ENCODE measurements around the gene NLRP6.
A peak's percentile ranks its signal among the peaks of the same experiment; 100 is the strongest.

NLRP6 gene

DNA sequence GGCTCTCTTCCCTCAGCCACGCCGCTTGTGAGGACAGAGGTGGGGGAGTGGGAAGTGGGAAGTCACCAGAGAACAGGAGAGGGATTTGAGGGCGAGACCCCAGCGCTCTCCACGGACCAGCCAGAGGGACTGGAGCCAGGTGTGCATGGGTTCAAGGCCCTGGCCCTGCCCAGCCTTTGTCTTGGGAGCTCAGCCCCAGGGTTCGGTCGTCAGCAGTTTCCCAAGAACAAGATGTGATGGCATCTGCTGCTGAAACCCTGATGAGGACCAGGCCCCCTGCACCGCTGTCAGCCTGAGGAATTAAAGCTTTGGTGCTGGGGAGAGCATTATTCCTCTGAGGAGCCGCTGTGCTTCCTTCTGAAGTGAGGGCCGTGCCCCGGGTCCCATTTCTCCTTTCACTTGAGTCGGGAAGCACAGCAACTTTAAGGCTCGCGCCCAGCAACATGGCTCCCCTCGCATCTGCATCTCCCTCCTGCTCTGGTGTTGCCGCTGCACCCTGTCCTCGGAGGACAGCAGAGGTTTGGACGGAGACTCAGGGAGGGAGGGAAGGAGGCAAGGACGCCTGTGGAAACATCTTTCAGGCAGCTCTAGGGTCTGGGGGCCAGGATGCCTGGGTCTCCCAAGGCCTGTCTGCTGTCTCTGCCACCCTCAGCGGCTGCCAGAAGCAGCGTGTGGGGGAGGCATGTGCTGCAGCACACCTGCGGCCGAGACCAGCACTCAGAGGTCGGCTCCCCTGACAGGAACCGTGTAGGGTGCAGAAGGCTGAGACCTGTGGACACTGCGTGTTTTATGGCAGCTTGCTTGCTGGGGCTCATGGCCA lies 17.4 kb downstream of the NLRP6 start:
- Mint-ChIP-seq H3K4me1 (peaks cover 23% of the 10 kb centered on the region), H3K4me3 (no peak overlapping the region), H3K27ac (ENCODE audit: low read depth) (no peak overlapping the region), H3K27me3 (no peaks in the 10 kb centered on the region), H3K9me3 (no peaks in the 10 kb centered on the region), H3K36me3 (ENCODE audit: insufficient read depth) (peaks cover 16% of the 10 kb centered on the region)
- ATAC-seq (replicated peaks; ENCODE audit: extremely low read depth, poor library complexity, severe bottlenecking) = no peak
- DNase-seq (ENCODE audit: low spot score in 2 of 2) = no peak

DNA sequence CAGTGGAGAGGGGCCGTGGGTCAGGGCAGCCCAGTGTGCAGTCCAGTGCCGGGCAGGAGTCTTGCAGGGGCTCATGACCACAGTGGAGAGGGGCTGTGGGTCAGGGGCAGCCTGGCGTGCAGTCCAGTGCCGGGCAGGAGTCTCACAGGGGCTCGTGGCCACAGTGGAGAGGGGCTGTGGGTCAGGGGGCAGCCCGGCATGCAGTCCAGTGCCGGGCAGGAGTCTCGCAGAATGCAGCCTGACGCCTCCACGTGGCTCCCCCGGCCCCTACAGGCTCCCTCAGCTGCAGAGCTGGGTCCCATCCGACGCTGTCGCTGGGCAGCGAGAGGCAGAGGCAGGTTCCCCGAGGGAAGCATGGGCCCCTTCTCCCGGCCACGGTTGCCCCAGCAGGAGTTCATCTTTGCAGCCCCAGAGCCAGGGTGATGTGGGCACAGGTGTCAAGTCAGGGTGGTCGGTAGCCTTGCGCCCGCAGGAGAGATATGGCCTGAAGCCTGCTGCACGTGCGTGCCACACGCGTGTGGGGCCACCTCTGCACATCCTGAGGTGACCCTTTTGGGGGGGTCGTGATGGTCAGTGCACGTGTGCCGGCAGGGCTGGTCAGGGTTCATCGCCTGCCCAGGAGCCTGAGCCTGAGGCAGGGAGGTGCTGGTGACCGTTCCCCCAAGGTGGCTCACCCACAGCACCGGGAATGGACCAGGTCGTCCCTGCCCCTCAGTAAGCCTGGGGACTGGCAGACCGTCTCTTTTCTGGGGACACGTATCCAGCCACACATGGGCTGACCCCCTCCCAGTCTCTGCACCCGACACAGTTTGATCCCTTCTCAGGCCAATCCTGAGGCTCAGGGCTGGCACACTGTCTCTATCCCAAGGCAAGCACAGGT lies 18.2 kb downstream of the NLRP6 start:
- peaks cover 12% of the 10 kb centered on the region for H3K36me3 Mint-ChIP-seq (ENCODE audit: insufficient read depth)
- DNase-seq (ENCODE audit: low spot score in 2 of 2) (no peak), ATAC-seq (replicated peaks; ENCODE audit: extremely low read depth, poor library complexity, severe bottlenecking) (no peak)
- no peaks in the 10 kb centered on the region for H3K9me3 Mint-ChIP-seq
- H3K4me1 Mint-ChIP-seq = peaks cover 15% of the 10 kb centered on the region
- H3K27ac Mint-ChIP-seq (ENCODE audit: low read depth) = no peak overlapping the region
- no peak overlapping the region for H3K4me3 Mint-ChIP-seq
- H3K27me3 Mint-ChIP-seq = no peaks in the 10 kb centered on the region

DNA sequence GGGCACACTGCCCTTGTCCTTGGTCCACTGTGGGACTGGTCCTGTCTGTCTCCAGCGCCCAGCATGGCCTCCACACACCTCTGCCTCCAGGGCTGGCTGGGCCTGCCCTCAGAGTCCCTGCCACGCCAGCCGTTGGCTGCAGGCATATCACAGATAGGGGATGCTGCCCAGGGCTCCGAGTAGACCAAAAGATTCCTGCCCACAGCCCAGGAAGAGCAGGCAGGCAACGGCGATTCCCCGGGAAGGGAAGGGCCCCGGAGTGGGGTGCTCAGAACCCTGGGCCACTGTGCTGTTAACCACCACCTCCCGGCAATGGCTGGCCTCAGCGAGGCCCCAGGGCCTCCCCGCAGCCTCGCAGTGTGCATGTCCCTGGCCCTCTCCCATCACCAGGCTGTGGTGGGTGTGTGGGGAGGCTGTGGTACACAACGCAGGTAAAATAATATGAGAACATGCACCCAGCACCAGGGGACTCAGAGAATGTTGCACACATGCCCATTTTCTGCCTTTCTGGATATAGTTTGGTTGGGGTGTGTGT lies 18.9 kb downstream of the NLRP6 start:
- peak; percentile 29 for ATAC-seq (replicated peaks; ENCODE audit: extremely low read depth, poor library complexity, severe bottlenecking)
- H3K4me3 Mint-ChIP-seq = peak overlapping the region; percentile 63

GRCh38 chr11:297586-298405 lies 19.6 kb downstream of the NLRP6 start:
- Mint-ChIP-seq H3K4me1 (peaks cover 15% of the 10 kb centered on the region), H3K9me3 (no peaks in the 10 kb centered on the region), H3K4me3 (peak overlapping the region; percentile 63), H3K36me3 (ENCODE audit: insufficient read depth) (peaks cover 9% of the 10 kb centered on the region), H3K27me3 (no peaks in the 10 kb centered on the region), H3K27ac (ENCODE audit: low read depth) (peak overlapping the region; percentile 36)
- ATAC-seq (replicated peaks; ENCODE audit: extremely low read depth, poor library complexity, severe bottlenecking) (peak; percentile 57), DNase-seq (ENCODE audit: low spot score in 2 of 2) (no peak)

More for the DNA sequence above, 18.9 kb downstream of the NLRP6 start:
- Mint-ChIP-seq H3K27me3 (no peaks in the 10 kb centered on the region), H3K4me1 (peaks cover 13% of the 10 kb centered on the region), H3K27ac (ENCODE audit: low read depth) (peak overlapping the region; percentile 36), H3K9me3 (no peaks in the 10 kb centered on the region), H3K36me3 (ENCODE audit: insufficient read depth) (peaks cover 10% of the 10 kb centered on the region)
- no peak for DNase-seq (ENCODE audit: low spot score in 2 of 2)

DNA sequence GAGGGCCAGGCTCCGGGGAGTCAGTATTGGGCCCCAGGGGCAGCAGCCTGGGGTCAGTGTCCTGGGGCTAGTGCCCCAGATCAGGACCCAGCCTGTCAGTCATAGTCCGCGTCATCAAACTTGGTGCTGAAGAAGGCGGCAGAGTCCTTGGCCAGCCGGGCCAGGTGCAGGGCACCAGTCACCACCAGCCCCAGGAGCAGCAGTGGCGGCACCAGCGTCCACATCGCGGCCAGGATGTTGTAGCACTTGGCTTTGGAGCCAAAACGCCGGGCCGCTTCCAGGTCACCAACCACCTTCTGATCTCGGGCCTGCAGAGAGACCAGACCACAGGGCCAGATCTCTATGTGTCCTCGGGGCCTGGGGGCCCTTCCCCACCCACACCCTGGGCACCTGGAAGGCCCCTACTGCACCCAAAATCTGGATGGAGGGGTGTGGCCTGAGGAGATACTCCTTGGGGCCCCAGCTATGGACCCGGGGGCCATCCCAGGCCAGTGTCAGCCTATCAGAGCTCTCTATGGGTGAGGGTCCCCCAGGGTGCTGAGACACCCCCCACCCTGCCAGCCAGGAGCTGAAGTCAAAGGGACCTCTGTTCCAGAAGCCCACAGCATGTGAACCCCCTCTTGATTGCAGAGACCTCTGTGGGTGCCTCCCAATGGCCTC lies 20.3 kb downstream of the NLRP6 start:
- H3K36me3 Mint-ChIP-seq (ENCODE audit: insufficient read depth) = peaks cover 9% of the 10 kb centered on the region
- no peak for DNase-seq (ENCODE audit: low spot score in 2 of 2)
- H3K4me3 Mint-ChIP-seq = no peak overlapping the region
- ATAC-seq (replicated peaks; ENCODE audit: extremely low read depth, poor library complexity, severe bottlenecking) = no peak
- H3K27ac Mint-ChIP-seq (ENCODE audit: low read depth) = no peak overlapping the region
- H3K9me3 Mint-ChIP-seq = no peaks in the 10 kb centered on the region
- peaks cover 18% of the 10 kb centered on the region for H3K4me1 Mint-ChIP-seq
- H3K27me3 Mint-ChIP-seq = no peaks in the 10 kb centered on the region

- DNase-seq (ENCODE audit: low spot score in 2 of 2) (no peak), ATAC-seq (replicated peaks; ENCODE audit: extremely low read depth, poor library complexity, severe bottlenecking) (no peak)
- no peak within 1 kb of the TSS for H3K4me3 Mint-ChIP-seq
- peaks cover 18% of the 10 kb centered on the region for H3K4me1 Mint-ChIP-seq
- no peaks in the 10 kb centered on the region for H3K9me3 Mint-ChIP-seq
- H3K27me3 Mint-ChIP-seq = no peaks in the 10 kb centered on the region
- H3K36me3 Mint-ChIP-seq (ENCODE audit: insufficient read depth) = peaks cover 9% of the 10 kb centered on the region
- H3K27ac Mint-ChIP-seq (ENCODE audit: low read depth) = no peak within 1 kb of the TSS
Measured at GRCh38 chr11:299081-299891, 21.1 kb downstream of the NLRP6 start, which contains the start of gene IFITM5. IFITM5 (minus strand) TSS chr11:299526; CDS start chr11:299490, 36 bp downstream.

- Mint-ChIP-seq H3K4me3 (no peak overlapping the region), H3K27ac (ENCODE audit: low read depth) (no peak overlapping the region), H3K9me3 (no peaks in the 10 kb centered on the region), H3K27me3 (no peaks in the 10 kb centered on the region), H3K36me3 (ENCODE audit: insufficient read depth) (peaks cover 6% of the 10 kb centered on the region), H3K4me1 (peaks cover 18% of the 10 kb centered on the region)
- ATAC-seq (replicated peaks; ENCODE audit: extremely low read depth, poor library complexity, severe bottlenecking) (no peak), DNase-seq (ENCODE audit: low spot score in 2 of 2) (no peak)
Measured at GRCh38 chr11:299951-300735, 21.9 kb downstream of the NLRP6 start.

GRCh38 chr11:303363-303762 lies 25.2 kb downstream of the NLRP6 start:
- ATAC-seq (replicated peaks; ENCODE audit: extremely low read depth, poor library complexity, severe bottlenecking) (no peak), DNase-seq (ENCODE audit: low spot score in 2 of 2) (no peak)
- H3K9me3 Mint-ChIP-seq = no peaks in the 10 kb centered on the region
- H3K4me1 Mint-ChIP-seq = peaks cover 26% of the 10 kb centered on the region
- H3K36me3 Mint-ChIP-seq (ENCODE audit: insufficient read depth) = peaks cover 12% of the 10 kb centered on the region
- no peak overlapping the region for H3K4me3 Mint-ChIP-seq
- H3K27me3 Mint-ChIP-seq = no peaks in the 10 kb centered on the region
- H3K27ac Mint-ChIP-seq (ENCODE audit: low read depth) = no peak overlapping the region

DNA sequence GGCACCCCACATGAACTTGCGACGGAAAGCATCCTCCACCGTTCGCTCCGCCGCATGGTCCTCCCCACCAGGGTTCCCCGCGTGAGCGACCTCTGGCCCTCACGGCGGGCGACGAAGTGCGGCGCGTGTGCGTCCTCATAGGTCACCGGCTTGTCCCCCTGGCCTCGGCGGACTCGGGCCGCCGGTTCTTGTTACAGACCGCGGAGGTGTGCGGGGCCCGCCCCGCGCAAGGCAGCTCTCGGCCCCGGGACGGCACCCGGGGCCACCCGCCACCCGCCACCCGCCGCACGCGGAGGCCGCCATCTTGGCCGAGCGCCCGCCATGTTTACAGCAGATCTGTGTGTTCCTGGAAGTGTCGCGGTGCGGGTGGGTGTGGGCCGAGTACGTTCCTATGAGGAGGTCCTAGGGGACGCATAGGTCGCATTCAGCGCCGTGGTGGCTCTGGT lies 25.9 kb downstream of the NLRP6 start:
- no peaks in the 10 kb centered on the region for H3K27me3 Mint-ChIP-seq
- H3K9me3 Mint-ChIP-seq = no peaks in the 10 kb centered on the region

DNA sequence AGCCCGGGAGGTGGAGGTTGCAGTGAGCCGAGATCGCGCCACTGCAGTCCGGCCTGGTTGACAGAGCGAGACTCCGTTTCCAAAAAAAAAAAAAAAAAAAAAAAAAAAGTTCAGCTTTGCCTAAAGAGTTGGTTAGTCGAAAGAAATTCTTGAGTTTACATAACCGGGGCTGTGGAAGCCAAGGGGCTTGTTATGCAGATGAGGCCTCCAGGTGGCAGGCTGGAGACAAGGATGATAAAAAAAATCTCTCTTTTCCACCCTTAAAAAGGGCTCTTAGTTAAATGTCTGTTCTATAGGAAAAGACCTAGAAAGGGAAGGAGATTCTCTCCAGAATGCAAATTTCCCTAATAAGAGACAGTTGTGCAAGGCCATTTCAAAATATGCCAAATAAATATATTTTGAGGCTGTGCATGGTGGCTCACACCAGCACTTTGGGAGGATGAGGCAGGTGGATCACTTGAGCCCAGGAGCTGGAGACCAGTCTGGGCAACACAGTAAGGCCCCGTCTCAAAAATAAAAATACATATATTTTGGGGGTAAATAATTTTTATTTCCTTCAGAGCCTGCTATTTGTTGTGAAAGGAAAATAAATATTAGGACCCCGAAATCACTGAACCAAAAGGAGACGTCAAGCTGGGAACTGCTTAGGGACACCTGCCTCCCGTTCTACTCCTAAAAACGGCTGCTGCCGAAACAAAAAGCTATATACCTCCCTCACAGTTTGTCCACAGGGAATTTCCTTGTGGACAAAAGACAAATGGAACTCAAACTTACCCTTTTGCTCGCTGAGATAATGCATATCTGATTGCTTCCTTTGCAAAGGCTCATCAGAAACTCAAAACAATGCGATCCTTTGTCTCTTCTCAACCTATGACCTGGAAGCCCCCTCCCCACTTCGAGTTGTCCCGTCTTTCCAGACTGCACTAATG lies 27.0 kb downstream of the NLRP6 start:
- H3K27ac Mint-ChIP-seq (ENCODE audit: low read depth) = peak overlapping the region; percentile 93
- no peaks in the 10 kb centered on the region for H3K27me3 Mint-ChIP-seq
- DNase-seq (ENCODE audit: low spot score in 2 of 2) (no peak), ATAC-seq (replicated peaks; ENCODE audit: extremely low read depth, poor library complexity, severe bottlenecking) (no peak)
- no peak overlapping the region for H3K4me3 Mint-ChIP-seq
- H3K9me3 Mint-ChIP-seq = no peaks in the 10 kb centered on the region
- H3K4me1 Mint-ChIP-seq = peaks cover 39% of the 10 kb centered on the region
- peaks cover 22% of the 10 kb centered on the region for H3K36me3 Mint-ChIP-seq (ENCODE audit: insufficient read depth)

More for the DNA sequence above, 25.9 kb downstream of the NLRP6 start:
- no peak overlapping the region for H3K27ac Mint-ChIP-seq (ENCODE audit: low read depth)
- DNase-seq (ENCODE audit: low spot score in 2 of 2) (no peak), ATAC-seq (replicated peaks; ENCODE audit: extremely low read depth, poor library complexity, severe bottlenecking) (no peak)
- H3K36me3 Mint-ChIP-seq (ENCODE audit: insufficient read depth) = peaks cover 16% of the 10 kb centered on the region
- H3K4me1 Mint-ChIP-seq = peaks cover 31% of the 10 kb centered on the region
- H3K4me3 Mint-ChIP-seq = no peak overlapping the region
